Neural progenitor cell (in vitro differentiated cells): Measurements from ENCODE around the gene GAB2. TPM values are rescaled to one million over a fixed set of nuclear protein-coding genes. Genes with fewer than 3 reads are reported as not detected.

Experiments
- DNase-seq: peaks from one replicate; pipeline ENCODE4 v3.0.0-alpha.2; 2016; ENCODE audit warnings: low spot score
- H2AFZ ChIP-seq: fragments of 200-600 bp; sonication (generic); replicated peaks from 2 replicates; pipeline ENCODE4 v1.6.1; 2016; ENCODE audit warnings: antibody characterized with exemption
- H3F3A ChIP-seq: fragments of 200-600 bp; sonication (generic); 2 replicates; pipeline ENCODE4 v1.6.1; 2016; ENCODE audit warnings: antibody characterized with exemption, low read depth
- H3K27ac ChIP-seq: fragments of 200-600 bp; sonication (generic); 2 replicates; pipeline ENCODE4 v1.5.1; 2016; ENCODE audit warnings: mild to moderate bottlenecking
- H3K27me3 ChIP-seq: fragments of 200-600 bp; sonication (generic); 2 replicates; pipeline ENCODE4 v1.6.1; 2016; ENCODE audit warnings: mild to moderate bottlenecking, moderate library complexity
- H3K36me3 ChIP-seq: fragments of 200-600 bp; sonication (generic); 2 replicates; pipeline ENCODE4 v1.5.1; 2016
- H3K4me1 ChIP-seq: fragments of 200-600 bp; sonication (generic); 2 replicates; pipeline ENCODE4 v1.6.1; 2016; ENCODE audit warnings: mixed run types
- H3K4me2 ChIP-seq: fragments of 200-600 bp; sonication (generic); 2 replicates; pipeline ENCODE4 v1.6.1; 2016
- H3K4me3 ChIP-seq: fragments of 200-600 bp; sonication (generic); 2 replicates; pipeline ENCODE4 v1.5.1; 2016
- H3K79me2 ChIP-seq: fragments of 200-600 bp; sonication (generic); 2 replicates; pipeline ENCODE4 v1.6.1; 2016; ENCODE audit warnings: low read depth
- H3K9ac ChIP-seq: fragments of 200-600 bp; sonication (generic); 2 replicates; pipeline ENCODE4 v1.6.1; 2016
- H3K9me3 ChIP-seq: fragments of 200-600 bp; sonication (generic); 2 replicates; pipeline ENCODE4 v1.5.1; 2016; ENCODE audit warnings: low read depth
- H4K20me1 ChIP-seq: fragments of 200-600 bp; sonication (generic); 2 replicates; pipeline ENCODE4 v1.6.1; 2016; ENCODE audit warnings: low read depth
- H3K27ac Mint-ChIP-seq: 3 replicates; pipeline ENCODE4 v1.8.0; 2021; ENCODE audit warnings: mixed read lengths
- H3K27me3 Mint-ChIP-seq: 2 replicates; pipeline ENCODE4 v1.8.0; 2022; ENCODE audit warnings: low read depth, mild to moderate bottlenecking, inconsistent platforms, moderate library complexity, mixed read lengths; ENCODE audit not compliant: insufficient read depth
- H3K36me3 Mint-ChIP-seq: 3 replicates; pipeline ENCODE4 v1.8.0; 2021; ENCODE audit warnings: mixed read lengths
- H3K4me1 Mint-ChIP-seq: 3 replicates; pipeline ENCODE4 v1.8.0; 2021; ENCODE audit warnings: mixed read lengths
- H3K4me3 Mint-ChIP-seq: 3 replicates; pipeline ENCODE4 v1.8.0; 2021; ENCODE audit warnings: mild to moderate bottlenecking, moderate library complexity, mixed read lengths
- H3K9me3 Mint-ChIP-seq: 3 replicates; pipeline ENCODE4 v1.8.0; 2020; ENCODE audit warnings: mixed read lengths
- CTCF ChIP-seq: fragments of 200-600 bp; sonication (generic); IDR thresholded peaks from 2 replicates; pipeline ENCODE4 v1.5.1; 2017; ENCODE audit warnings: antibody characterized with exemption, mild to moderate bottlenecking
- EZH2 ChIP-seq: fragments of 200-600 bp; sonication (generic); IDR thresholded peaks from 2 replicates; pipeline ENCODE4 v1.6.1; 2017; ENCODE audit warnings: antibody characterized with exemption, mild to moderate bottlenecking, moderate library complexity
- EZH2phosphoT487 ChIP-seq: fragments of 200-600 bp; sonication (generic); IDR thresholded peaks from 2 replicates; pipeline ENCODE4 v1.6.1; 2017; ENCODE audit warnings: antibody characterized with exemption
- total RNA-seq: library from RNA; depleted of rRNA; stranded (reverse); fragments of >200 nt; gene quantifications from 2 replicates; pipeline ENCODE4 v1.2.3, GENCODE V29; 2015; ENCODE audit warnings: low replicate concordance

GAB2 gene
- total RNA-seq, 1 donor from 2014 or later, result 11.1 TPM

- no peak overlapping the region for H3K4me3 Mint-ChIP-seq
These were observed 245.7 kb downstream of the GAB2 start for GRCh38 chr11:78171951-78172350.

GRCh38 chr11:78170874-78171549, 246.6 kb downstream of the GAB2 start:
- no peaks in the 10 kb centered on the region for H4K20me1 ChIP-seq
- no peak overlapping the region for H3K9ac ChIP-seq
- H3K36me3 ChIP-seq, result no peaks in the 10 kb centered on the region
- DNase-seq, result no peak
- H3F3A ChIP-seq, result no peaks in the 10 kb centered on the region
- no peak for TF ChIP-seq CTCF
- no peak for TF ChIP-seq EZH2phosphoT487
- TF ChIP-seq EZH2, result no peak
- H3K27ac ChIP-seq, result no peak overlapping the region
- Mint-ChIP-seq H3K27ac (peak overlapping the region; percentile 60), H3K9me3 (no peaks in the 10 kb centered on the region), H3K4me3 (no peak overlapping the region), H3K4me1 (no peaks in the 10 kb centered on the region), H3K27me3 (peaks cover 4% of the 10 kb centered on the region), H3K36me3 (peaks cover 10% of the 10 kb centered on the region)
- H3K4me3 ChIP-seq, result no peak overlapping the region
- no peaks in the 10 kb centered on the region for H3K4me1 ChIP-seq
- H3K9me3 ChIP-seq, result no peaks in the 10 kb centered on the region
- H2AFZ ChIP-seq, result no peak overlapping the region
- no peaks in the 10 kb centered on the region for H3K27me3 ChIP-seq
- H3K79me2 ChIP-seq, result no peaks in the 10 kb centered on the region
- H3K4me2 ChIP-seq, result no peak overlapping the region

More at GRCh38 chr11:78171951-78172350, 245.7 kb downstream of the GAB2 start:
- H3K79me2 ChIP-seq, result no peaks in the 10 kb centered on the region
- no peak overlapping the region for H3K27ac ChIP-seq
- Mint-ChIP-seq H3K27ac (no peak overlapping the region), H3K36me3 (peaks cover 10% of the 10 kb centered on the region), H3K4me1 (no peaks in the 10 kb centered on the region), H3K27me3 (peaks cover 4% of the 10 kb centered on the region), H3K9me3 (no peaks in the 10 kb centered on the region)
- H3K9me3 ChIP-seq, result no peaks in the 10 kb centered on the region
- H3F3A ChIP-seq, result no peaks in the 10 kb centered on the region
- H3K36me3 ChIP-seq, result no peaks in the 10 kb centered on the region
- H3K4me3 ChIP-seq, result no peak overlapping the region
- no peak overlapping the region for H3K4me2 ChIP-seq
- no peaks in the 10 kb centered on the region for H3K4me1 ChIP-seq
- H2AFZ ChIP-seq, result no peak overlapping the region
- DNase-seq, result no peak
- no peaks in the 10 kb centered on the region for H3K27me3 ChIP-seq
- no peak overlapping the region for H3K9ac ChIP-seq
- H4K20me1 ChIP-seq, result no peaks in the 10 kb centered on the region
- TF ChIP-seq EZH2phosphoT487 (no peak), EZH2 (no peak), CTCF (no peak)

- no peak overlapping the region for H2AFZ ChIP-seq
- H4K20me1 ChIP-seq, result no peaks in the 10 kb centered on the region
- no peaks in the 10 kb centered on the region for H3K4me1 Mint-ChIP-seq
- no peak overlapping the region for H3K4me3 Mint-ChIP-seq
- H3K36me3 Mint-ChIP-seq, result peaks cover 10% of the 10 kb centered on the region
- no peaks in the 10 kb centered on the region for H3K79me2 ChIP-seq
- H3K27ac Mint-ChIP-seq, result no peak overlapping the region
- H3K9me3 Mint-ChIP-seq, result no peaks in the 10 kb centered on the region
- no peak overlapping the region for H3K4me3 ChIP-seq
- H3K4me1 ChIP-seq, result no peaks in the 10 kb centered on the region
- TF ChIP-seq CTCF (no peak), EZH2 (no peak), EZH2phosphoT487 (no peak)
- no peaks in the 10 kb centered on the region for H3K9me3 ChIP-seq
- H3F3A ChIP-seq, result no peaks in the 10 kb centered on the region
- H3K27ac ChIP-seq, result no peak overlapping the region
- H3K27me3 Mint-ChIP-seq, result peaks cover 4% of the 10 kb centered on the region
- no peaks in the 10 kb centered on the region for H3K27me3 ChIP-seq
- H3K36me3 ChIP-seq, result no peaks in the 10 kb centered on the region
- no peak for DNase-seq
- no peak overlapping the region for H3K9ac ChIP-seq
- H3K4me2 ChIP-seq, result no peak overlapping the region
These were observed 247.2 kb downstream of the GAB2 start for GRCh38 chr11:78170413-78170812.
